GM19023 (cell line): Measurements from ENCODE around the gene PLPPR5.
"Not testable (repeated sequence)": the region's sequence is repeated elsewhere in the genome, so short reads cannot be mapped to it uniquely, and the experiment has no call there.

Source experiments
- ATAC-seq: cut with Tn5 transposase; IDR thresholded peaks from one replicate; pipeline ENCODE4 v1.9.1; 2021; ENCODE audit warnings: mild to moderate bottlenecking, moderate library complexity; ENCODE audit not compliant: unreplicated experiment

PLPPR5 gene, protein sequence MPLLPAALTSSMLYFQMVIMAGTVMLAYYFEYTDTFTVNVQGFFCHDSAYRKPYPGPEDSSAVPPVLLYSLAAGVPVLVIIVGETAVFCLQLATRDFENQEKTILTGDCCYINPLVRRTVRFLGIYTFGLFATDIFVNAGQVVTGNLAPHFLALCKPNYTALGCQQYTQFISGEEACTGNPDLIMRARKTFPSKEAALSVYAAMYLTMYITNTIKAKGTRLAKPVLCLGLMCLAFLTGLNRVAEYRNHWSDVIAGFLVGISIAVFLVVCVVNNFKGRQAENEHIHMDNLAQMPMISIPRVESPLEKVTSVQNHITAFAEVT

DNA sequence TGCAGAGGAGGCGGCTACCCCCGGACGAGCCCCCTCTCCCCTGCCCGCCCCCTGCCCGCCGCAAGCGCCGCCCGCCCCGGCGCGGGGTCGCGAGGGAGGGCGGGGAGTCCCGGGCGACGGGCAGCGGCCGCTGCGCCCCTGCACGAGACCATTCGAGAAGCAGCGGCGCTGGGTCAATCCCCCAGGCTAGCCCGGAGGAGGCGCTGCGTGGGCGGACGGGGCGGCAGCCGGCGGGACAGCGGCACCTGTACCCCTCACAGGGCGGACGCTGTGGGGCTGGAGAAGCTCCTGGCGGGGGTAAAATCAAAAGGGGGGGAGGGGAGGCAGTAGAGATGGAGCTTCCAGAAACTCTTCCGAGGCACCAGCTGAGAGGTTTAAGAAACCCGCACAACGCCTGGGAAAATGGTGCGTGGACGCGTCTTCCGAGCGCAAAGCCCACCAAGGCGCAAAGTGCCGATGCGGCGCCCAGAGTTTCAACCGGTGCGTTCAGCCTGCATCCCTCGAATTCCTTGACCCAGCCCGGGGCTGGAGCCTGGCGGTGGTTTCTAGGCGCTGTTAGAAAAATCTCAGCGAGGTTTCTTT is at the start of gene PLPPR5:
Gene PLPPR5, minus strand, starts transcription at position 1 of the 582 bp plus-strand sequence. CDS start 190 bp downstream, outside the sequence.
- ATAC-seq, result no peak

DNA sequence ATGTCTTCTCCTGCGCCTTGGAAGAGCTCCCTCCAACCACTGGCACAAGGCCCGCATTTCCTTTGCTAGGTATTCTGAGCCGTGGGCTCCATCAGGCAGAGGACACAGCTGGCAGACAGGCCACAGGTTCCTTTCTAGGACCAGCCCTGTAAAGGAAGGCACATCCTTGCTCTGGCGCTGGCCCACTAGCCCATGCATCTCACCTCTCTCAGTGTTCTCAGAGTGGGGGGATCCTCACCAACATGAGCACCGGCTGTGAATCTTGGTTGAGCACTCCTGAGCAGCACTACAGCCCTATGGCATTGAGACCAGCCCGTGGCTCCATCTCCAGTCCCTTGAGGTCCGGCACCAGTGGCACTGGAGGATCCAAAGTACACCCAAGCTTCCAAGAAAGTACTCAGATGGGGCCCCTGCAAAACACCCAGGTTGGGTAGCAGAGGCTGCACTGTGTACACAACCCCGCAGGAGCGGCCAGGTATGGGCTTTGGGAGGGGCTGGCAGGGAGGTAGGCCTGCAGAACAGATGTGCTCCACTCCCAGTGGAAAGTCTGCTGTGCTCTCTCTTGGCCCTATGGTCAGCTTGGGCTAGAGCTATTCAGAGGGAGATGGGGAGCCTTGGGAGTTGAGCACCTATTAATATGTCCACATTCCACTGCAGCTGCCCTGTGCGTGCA is 47.1 kb upstream of the PLPPR5 start:
- no peak for ATAC-seq

DNA sequence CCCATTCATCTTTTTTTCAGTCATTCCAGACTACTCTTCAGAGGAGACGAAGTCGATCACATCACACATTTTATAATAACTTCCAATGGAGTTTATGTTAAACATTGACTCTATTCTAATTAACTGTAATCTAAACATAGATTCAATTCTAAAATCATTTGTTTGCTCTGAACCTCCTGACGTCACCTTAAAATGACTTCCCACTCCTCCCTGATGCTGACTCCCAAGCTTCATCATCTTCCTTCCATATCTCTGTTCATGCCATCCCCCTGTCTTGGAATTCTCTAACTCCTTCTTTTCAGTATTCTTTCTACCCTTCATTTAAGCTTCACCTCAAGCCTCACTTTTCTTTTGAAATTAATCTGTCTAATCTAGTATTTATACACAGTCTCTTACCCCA is 45.1 kb upstream of the PLPPR5 start:
- no peak for ATAC-seq

DNA sequence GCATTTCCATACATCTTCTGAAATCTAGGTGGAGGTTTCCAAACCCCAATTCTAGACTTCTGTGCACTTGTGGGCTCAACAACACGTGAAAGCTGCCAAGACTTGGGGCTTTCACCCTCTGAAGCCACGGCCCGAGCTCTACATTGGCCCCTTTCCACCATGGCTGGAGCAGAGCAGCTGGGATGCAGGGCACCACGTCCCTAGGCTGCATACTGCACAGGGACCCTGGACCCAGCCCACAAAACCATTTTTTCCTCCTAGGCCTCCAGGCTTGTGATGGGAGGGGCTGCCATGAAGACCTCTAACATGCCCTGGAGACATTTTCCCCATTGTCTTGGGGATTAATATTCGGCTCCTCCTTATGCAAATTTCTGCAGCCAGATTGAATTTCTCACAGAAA is 32.1 kb upstream of the PLPPR5 start:
- ATAC-seq, result not testable (repeated sequence)

DNA sequence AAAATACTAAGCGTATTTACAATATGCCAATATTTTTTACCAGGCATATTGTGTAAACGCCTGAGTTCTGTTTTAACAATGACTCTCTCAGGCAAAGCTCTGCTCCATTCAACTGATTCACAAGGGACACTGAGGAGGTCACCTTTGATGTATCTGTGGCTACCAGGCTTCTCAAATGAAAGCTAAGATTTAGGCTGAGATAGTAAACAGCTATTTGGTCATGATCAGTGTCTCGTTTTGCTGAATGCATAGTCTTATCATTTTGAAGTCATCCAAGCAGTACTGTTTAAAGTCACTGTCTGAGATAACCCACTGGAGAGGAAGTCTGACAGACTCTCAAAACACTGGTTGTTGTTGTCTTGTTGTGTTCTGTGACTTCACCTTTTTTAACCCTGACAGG is 13.7 kb upstream of the PLPPR5 start:
- no peak for ATAC-seq

DNA sequence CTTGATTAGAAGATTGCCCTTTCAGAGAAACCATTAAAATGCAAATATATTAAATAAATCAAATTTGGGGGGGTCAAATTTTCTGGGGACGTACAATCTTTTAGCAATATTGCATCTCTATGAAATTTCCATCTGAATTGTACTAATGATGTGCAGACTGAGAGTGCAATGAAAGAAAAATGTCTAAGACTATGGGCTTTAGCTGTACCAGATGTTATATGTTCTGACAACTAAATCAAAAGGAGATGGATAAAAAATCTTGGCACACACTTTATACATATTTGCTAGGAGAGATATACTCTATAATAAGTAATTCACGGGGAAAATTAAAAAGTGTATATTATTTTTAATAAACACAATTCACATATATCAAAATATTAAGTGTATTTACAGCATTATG is 13.0 kb upstream of the PLPPR5 start:
- no peak for ATAC-seq

DNA sequence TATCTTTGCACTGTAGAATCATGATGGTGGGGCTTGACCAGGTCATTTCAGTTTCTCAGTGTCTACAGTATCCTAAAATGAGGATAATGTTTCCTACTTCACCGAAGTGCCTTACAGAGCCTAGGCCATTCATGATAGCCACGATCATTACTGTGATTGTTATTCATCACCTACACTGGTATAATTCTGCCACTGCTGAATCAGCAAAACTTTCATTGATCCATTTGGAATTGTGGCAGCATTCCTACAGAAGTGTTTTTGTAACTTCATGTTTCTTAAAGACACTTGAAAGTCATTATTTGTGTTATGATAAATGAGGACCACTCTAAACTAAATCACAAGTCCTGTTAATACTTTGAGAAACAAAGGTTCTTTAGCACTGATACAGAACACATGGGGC is 6.0 kb upstream of the PLPPR5 start:
- no peak for ATAC-seq

DNA sequence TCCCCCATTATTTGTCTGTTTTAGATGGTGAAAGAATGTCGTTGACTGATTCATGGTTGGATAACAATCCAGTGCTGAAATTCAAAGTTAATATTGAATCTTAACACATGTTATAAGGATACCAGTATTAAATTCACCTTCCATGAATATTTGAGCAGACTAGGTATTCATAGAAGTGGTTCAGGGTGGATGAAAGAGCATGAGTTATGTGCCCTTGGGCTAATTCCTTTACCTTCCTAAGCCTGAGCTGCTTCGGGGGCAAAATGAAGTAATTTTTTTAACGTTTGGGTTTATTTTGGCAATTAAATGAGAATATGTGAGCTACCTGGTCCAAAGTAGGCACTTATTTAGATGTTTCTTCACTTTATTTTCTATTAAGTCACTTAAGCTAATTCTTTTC is 2.7 kb upstream of the PLPPR5 start:
- no peak for ATAC-seq

DNA sequence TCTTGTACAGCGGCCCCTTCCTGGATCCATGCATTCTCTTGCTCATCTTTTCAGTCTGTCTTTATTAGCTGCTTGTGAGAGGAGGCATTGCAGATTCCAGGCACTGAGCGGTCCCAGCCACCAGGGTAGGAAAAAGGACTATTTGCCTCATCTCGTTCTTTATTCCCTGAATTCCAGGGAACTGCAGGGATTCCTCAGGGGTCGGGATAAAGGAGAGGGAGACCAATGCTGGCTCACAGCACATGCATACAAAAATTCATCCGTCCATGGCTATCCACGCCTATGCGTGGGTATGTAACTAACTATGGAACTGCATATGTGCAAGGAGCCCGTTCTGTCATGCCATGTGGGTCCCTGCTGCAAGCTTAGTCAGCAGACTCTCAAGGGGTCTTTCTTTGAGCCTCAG is 879 bp upstream of the PLPPR5 start:
- ATAC-seq, result no peak

DNA sequence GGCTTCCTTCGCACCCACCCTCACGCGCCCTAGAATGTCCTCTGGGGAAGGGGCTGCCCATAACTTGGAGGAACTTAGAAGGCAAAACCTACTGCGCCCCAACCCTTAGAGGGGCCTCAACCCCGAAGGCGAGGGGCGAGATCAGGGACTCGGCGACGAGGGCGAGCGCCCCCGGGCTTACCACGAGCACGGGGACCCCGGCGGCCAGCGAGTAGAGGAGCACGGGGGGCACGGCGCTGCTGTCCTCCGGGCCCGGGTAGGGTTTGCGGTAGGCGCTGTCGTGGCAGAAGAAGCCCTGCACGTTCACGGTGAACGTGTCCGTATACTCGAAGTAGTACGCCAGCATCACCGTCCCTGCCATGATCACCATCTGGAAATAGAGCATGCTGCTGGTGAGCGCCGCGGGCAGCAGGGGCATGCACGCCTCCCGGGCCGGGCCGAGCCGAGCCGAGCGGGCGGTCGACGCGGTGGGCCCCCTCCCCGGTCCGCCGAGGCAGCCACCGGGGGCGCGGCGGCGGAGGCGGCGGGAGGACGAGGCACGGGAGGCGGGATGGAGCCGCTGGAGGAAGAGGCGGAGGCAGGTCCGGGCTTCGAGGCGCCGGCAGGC is 304 bp downstream of the PLPPR5 start:
- ATAC-seq, result no peak

DNA sequence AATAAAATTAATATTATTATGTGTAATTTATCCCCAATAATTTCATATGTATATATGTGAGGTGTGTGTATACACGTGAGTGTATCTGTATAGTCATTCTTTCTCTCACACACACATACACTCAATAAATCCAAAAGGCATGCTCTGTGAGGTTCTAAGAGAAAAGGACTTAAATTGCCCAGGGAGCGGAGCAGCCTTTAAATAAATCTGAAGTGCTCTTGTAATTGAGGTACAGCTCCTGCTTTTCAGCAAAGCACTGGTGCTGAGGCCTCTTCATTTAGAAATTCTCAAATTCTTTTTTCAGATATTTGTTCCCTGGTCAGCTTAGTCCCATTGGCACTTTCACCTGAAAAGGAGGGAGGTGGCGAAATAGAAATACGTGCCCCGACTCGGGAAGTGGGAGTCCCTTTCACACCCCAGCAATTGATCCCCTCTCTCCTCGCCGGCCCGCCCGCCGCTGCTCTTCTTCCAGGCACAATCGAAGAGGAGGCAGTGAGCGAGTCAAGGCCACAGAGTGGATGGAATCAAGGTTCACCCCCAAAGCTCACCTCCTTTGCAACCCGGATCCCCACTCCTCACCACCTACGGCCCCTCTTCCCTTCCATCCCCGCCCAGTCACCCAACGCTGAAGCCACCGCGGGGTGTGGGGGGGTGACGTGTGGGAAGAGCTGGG is 944 bp downstream of the PLPPR5 start:
- ATAC-seq, result no peak

DNA sequence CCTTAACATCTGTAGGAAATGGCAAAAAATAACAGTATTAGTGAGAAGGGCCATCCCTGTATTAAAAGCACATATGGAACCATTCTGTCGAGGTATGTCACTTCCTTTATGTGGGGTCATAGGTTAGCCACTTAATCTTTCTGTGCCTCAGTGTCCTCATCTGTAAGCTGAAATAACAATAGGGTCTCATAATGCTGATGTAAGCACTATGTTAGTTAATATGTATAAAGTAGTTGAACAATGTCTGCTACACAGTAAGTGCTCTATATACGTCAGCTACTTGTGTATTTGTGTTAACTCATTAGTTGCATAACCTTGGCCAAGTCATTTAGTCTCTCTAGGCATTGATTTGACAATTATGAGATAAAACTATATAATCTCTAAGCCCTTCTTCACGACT is 11.8 kb downstream of the PLPPR5 start:
- no peak for ATAC-seq

DNA sequence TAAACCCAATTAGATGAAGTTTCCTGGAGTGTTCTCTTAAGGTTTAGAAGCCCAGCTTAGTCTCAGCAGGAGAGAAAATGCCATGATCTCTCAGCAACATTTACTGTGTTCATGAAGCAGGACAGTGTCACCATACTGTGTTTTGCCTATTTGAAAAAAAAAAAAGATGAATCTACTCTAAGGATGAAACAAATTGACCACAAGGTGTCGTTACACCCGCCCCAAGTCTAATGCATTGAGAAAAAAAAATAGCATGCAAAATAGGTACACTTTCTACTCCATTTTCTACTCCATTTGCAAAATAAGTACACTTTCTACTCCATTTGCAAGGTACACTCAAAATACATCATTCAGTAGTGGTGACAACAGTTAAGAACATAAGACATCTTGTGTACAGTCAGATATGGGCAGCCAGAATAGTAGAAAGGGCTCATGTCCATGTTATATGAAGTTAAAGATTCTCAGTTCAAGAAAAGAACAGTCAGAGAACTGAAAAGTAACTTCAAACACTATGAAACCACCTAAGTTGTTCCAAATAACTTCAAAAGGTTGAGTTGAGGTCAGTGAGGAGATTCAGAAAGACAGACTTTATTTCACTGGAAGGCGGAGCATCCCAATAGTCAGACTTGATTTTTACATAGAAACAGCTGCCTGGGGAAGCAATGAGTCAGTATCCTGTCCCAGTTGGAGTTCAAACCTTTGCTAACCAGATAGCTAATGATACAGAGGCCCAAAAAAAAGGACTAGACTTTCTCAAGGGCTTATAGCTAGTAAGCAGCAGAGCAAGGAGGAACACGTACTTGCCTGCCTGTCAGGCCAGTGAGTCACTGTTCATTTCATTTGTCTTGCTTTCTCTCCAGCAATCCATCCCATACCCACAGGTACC is 13.3 kb downstream of the PLPPR5 start:
- no peak for ATAC-seq

DNA sequence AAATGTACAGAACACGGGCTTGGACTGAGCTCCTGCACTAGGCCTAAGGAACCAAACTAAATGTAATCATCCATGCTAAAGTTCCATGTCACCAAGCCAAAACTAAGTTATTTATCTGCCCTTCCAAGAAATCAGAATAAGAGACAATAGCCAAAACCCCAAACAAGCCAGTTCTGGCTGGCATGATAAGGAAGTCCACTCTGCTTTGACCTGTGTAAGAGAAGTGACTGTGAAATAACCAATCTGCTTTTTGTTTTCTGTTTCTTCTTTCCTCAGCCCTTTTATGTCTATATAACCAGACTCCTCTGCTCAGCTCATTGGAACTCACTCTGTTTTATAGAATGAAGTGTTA is 15.1 kb downstream of the PLPPR5 start:
- ATAC-seq, result no peak

DNA sequence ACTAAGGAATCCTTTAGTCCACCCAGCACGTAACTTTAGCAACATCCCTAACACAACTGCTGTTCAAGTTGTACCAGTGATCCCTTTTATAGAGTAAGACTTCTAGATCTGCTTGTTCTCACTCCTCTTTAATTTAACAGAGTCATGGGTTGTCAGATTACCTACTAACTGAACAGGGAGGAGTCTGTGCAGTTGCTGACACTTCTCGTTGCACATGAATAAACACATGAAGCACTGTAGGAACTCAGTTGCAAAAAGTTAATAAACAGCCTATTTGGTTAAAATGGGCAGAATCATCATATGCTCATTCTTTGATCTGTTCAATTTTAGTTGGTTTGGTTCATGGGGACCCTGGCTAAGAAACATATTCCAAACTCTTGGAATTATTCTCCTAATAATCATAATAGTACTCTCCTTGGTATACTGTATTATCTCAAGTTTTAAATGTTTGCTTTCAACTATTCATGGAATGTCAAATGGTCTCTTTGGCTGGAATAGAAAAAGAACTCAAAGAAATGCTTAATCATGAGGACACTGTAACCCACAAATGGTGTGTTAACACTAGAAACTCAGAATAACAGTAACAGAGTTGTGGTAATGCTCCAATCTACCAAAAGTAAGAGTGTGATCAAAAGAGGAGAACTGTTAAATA is 15.6 kb downstream of the PLPPR5 start:
- ATAC-seq, result peak; percentile 58

DNA sequence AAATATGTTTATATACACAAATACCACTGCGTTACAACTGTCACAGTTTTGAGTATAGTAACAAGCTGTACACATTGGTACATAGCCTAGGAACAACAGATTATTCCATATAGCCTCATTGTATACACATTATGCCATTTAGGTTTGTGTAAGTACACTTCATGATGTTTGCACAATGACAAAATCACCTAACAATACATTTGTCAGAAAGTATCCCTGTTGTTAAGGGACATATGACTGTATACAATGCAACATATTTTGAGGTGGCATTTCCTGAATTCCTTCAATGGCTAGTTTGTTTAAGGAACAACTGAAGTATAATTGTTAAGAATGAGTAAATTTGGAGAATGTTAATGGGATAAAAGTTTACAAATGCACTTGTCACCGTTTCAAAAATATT is 19.0 kb downstream of the PLPPR5 start:
- ATAC-seq, result no peak

DNA sequence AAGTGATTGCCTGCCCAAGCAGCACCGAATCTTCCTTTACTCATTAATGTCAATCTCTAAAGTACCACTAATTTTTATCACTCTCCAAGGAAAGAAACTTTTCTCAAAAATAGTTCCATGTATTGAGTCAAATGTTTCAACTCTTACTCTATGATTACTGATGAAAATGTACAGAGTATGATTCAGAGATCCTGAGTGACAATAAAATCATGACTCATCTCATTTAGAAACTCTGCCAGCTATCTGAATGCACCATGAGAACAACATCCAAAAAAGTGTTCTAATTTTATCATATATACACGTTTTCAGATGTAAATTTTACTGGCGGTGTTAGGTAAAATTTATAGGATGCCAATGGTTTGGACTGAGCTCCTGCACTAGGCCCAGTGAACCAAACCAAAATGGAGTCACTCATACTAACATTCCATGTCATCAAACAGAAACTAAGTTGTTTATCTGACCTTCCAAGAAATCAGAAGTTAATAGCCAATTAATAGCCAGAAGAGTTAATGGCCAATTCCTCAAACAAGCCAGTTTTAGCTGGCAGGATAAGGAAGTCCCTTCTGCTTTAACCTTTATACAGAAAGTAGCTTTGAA is 22.6 kb downstream of the PLPPR5 start:
- ATAC-seq, result no peak

DNA sequence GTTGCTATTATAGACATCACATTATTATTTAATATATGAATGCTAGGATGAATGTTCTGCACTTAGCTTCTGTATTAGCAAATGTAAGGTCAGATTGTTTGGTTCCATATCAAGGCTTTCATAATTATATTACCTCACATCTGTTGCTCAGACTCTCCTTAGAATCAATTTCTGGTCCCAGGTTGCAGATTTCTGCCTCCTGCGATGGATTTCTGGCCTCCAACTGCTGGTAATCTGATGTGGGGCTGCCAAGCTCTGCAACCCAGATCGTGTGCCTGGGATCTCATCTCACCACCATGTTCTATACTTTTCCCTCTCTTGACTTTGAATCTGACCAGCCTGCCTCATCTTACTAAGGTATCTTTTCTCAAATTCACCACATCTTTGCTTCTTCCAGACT is 25.2 kb downstream of the PLPPR5 start:
- no peak for ATAC-seq

DNA sequence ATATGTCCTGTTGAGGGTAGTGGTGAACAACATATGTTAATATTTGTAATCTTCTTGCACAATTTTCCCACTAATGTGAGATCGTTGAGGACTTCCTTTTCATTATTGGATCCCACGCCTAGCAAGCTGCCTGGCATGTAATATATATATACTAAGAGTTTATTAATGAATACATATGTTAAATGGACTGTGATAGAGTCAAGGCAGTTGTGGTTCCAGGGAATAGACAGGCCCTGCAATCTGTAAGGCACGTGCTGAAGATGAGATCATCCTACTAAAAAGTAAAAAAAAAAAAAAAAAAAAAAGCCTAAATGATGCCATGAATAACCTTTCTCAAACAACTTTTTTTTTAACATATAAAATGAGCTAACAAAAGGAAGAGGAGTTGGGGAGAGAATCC is 28.9 kb downstream of the PLPPR5 start:
- ATAC-seq, result no peak

DNA sequence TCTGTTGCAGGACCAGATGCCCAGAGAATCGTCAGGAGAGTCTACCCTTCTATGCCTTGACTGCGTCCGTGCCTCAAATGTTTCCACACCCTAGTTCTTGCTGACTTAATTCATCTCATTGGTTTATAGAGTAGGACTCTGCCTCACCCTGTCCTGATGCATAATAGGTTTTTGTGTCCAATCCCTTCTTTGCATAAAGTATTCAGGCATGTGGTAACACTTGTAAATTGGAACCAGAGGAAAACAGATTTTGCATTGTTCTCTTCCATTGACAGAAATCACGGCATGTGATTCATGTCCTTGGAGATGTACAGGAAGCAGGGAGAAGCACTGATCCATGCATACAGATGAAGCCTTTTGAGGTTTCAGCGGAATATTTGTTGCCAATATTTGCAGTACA is 29.5 kb downstream of the PLPPR5 start:
- ATAC-seq, result no peak
